ENCODE results near the gene RAVER1. TPM values are rescaled to one million over a fixed set of nuclear protein-coding genes. Genes with fewer than 3 reads are reported as not detected.

The RAVER1 gene
- total and polyA plus RNA-seq, 2 of the 13 experiments (the other 11 are each of a cell fraction or from before 2014, with no cell fraction given) = 3.6 to 7.9 TPM

GRCh38 chr19:10335352-10335985 lies 2.1 kb upstream of the RAVER1 start (continued):
- TF ChIP-seq SIX4 (CRISPR knock-in tag; IDR thresholded peaks at IDR 0.05) (no peak), TOE1 (CRISPR knock-in tag; IDR thresholded peaks at IDR 0.05) (no peak), SMC3 (IDR thresholded peaks at IDR 0.05; ENCODE audit: low read length) (no peak), SOX13 (IDR thresholded peaks at IDR 0.05) (no peak), SOX13 (CRISPR knock-in tag; conservative IDR thresholded peaks at IDR 0.05 in 1 of 2, IDR thresholded peaks at IDR 0.05 in 1 of 2) (no peak), ZNF792 (CRISPR knock-in tag; IDR thresholded peaks at IDR 0.05) (no peak), HMG20A (CRISPR knock-in tag; IDR thresholded peaks at IDR 0.05; ENCODE audit: borderline replicate concordance) (no peak), ZBTB33 (CRISPR knock-in tag; IDR thresholded peaks at IDR 0.05) (no peak), ZNF646 (CRISPR knock-in tag; IDR thresholded peaks at IDR 0.05) (no peak), ZNF598 (CRISPR knock-in tag; IDR thresholded peaks at IDR 0.05; ENCODE audit: borderline replicate concordance) (0 out of 2 replicates have a peak, but pooled peaks have one; percentile 53), SP140L (CRISPR knock-in tag; IDR thresholded peaks at IDR 0.05; ENCODE audit: borderline replicate concordance) (no peak), ASH2L (IDR thresholded peaks at IDR 0.05; ENCODE audit: insufficient read length, low read depth, low read length) (no peak), POLR2A (IDR thresholded peaks at IDR 0.05; ENCODE audit: insufficient read depth in 1 of 2, low read depth in 2 of 2, low read length in 2 of 2) (no peak), MXD3 (CRISPR knock-in tag; IDR thresholded peaks at IDR 0.05) (no peak), ZNF441 (CRISPR knock-in tag; IDR thresholded peaks at IDR 0.05; ENCODE audit: borderline replicate concordance) (no peak), AFF4 (CRISPR knock-in tag; IDR thresholded peaks at IDR 0.05) (no peak)

Measured in HepG2 (cell line).